Panc1 (cell line): ENCODE data around the gene FAM76A.

Experiments used
- POLR2AphosphoS5 ChIP-seq: IDR thresholded peaks from 2 replicates; pipeline ENCODE4 v1.6.1; 2012; ENCODE audit warnings: mild to moderate bottlenecking, low read depth, low read length, moderate library complexity
- REST ChIP-seq, 2 experiments: IDR thresholded peaks; 2 replicates each; pipeline ENCODE4 v1.6.1; 2011 to 2012; ENCODE audit warnings: low read depth in 2 of 2, control low read depth in 1 of 2, low read length in 1 of 2, mild to moderate bottlenecking in 1 of 2, moderate library complexity in 1 of 2; ENCODE audit not compliant: insufficient read depth in 1 of 2
- TCF7L2 ChIP-seq: IDR thresholded peaks from 2 replicates; pipeline ENCODE4 v1.6.1; 2011; ENCODE audit warnings: mild to moderate bottlenecking, low read depth, low read length, inconsistent platforms
- TF ChIP-seq, protein P1 (sequence below): fragments of 450-650 bp; IDR thresholded peaks from 2 replicates; pipeline ENCODE4 v1.5.1; 2017; ENCODE audit warnings: mild to moderate bottlenecking

- TF ChIP-seq, protein P1, sequence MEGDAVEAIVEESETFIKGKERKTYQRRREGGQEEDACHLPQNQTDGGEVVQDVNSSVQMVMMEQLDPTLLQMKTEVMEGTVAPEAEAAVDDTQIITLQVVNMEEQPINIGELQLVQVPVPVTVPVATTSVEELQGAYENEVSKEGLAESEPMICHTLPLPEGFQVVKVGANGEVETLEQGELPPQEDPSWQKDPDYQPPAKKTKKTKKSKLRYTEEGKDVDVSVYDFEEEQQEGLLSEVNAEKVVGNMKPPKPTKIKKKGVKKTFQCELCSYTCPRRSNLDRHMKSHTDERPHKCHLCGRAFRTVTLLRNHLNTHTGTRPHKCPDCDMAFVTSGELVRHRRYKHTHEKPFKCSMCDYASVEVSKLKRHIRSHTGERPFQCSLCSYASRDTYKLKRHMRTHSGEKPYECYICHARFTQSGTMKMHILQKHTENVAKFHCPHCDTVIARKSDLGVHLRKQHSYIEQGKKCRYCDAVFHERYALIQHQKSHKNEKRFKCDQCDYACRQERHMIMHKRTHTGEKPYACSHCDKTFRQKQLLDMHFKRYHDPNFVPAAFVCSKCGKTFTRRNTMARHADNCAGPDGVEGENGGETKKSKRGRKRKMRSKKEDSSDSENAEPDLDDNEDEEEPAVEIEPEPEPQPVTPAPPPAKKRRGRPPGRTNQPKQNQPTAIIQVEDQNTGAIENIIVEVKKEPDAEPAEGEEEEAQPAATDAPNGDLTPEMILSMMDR: no peak
- TF ChIP-seq REST (IDR thresholded peaks at IDR 0.05; ENCODE audit: insufficient read depth in 1 of 2, low read depth in 2 of 2, low read length in 1 of 2) (no peak), POLR2AphosphoS5 (no peak), TCF7L2 (no peak)
Observed at GRCh38 chr1:27774654-27775053, 48.9 kb downstream of the FAM76A start.
